ENCODE data around the gene HMX3.
"Not testable (repeated sequence)": the region's sequence is repeated elsewhere in the genome, so short reads cannot be mapped to it uniquely, and the experiment has no call there.

Gene HMX3

GRCh38 chr10:123160311-123160980 lies 24.7 kb downstream of the HMX3 start:
- CTCF ChIA-PET: no interaction called here
- no peaks in the 10 kb centered on the region for H3K9me3 Mint-ChIP-seq
- H3K36me3 Mint-ChIP-seq: peaks cover 70% of the 10 kb centered on the region
- H3K4me3 Mint-ChIP-seq: peak overlapping the region; percentile 40
- H3K27me3 Mint-ChIP-seq: no peaks in the 10 kb centered on the region
- DNase-seq: peak; percentile 26
- H3K4me1 Mint-ChIP-seq: peaks cover 67% of the 10 kb centered on the region
- H3K27ac Mint-ChIP-seq: peak overlapping the region; percentile 86

GRCh38 chr10:123164319-123164718 lies 28.5 kb downstream of the HMX3 start:
- Mint-ChIP-seq H3K4me1 (peaks cover 31% of the 10 kb centered on the region), H3K36me3 (peaks cover 65% of the 10 kb centered on the region), H3K4me3 (no peak overlapping the region), H3K9me3 (no peaks in the 10 kb centered on the region), H3K27me3 (no peaks in the 10 kb centered on the region), H3K27ac (no peak overlapping the region)
- CTCF ChIA-PET: interaction anchor here (0.7 to 1.0 kb wide), 2 partner anchors 11 to 124 kb away, joined by 3 read pairs; partner anchors contain the start of gene BUB3
- DNase-seq: no peak

GRCh38 chr10:123165445-123166072 lies 29.8 kb downstream of the HMX3 start:
- H3K27me3 Mint-ChIP-seq: no peaks in the 10 kb centered on the region
- H3K9me3 Mint-ChIP-seq: no peaks in the 10 kb centered on the region
- H3K36me3 Mint-ChIP-seq: peaks cover 67% of the 10 kb centered on the region
- H3K27ac Mint-ChIP-seq: no peak overlapping the region
- H3K4me1 Mint-ChIP-seq: peaks cover 19% of the 10 kb centered on the region
- no peak for DNase-seq
- H3K4me3 Mint-ChIP-seq: no peak overlapping the region
- CTCF ChIA-PET: no interaction called here

- CTCF ChIA-PET: no interaction called here
- H3K9me3 Mint-ChIP-seq: no peaks in the 10 kb centered on the region
- H3K4me1 Mint-ChIP-seq: peaks cover 14% of the 10 kb centered on the region
- H3K4me3 Mint-ChIP-seq: no peak overlapping the region
- H3K27ac Mint-ChIP-seq: no peak overlapping the region
- no peak for DNase-seq
- H3K36me3 Mint-ChIP-seq: peaks cover 69% of the 10 kb centered on the region
- H3K27me3 Mint-ChIP-seq: no peaks in the 10 kb centered on the region
These were observed 30.8 kb downstream of the HMX3 start for GRCh38 chr10:123166618-123167017.

GRCh38 chr10:123170961-123171360 lies 35.2 kb downstream of the HMX3 start:
- Mint-ChIP-seq H3K4me1 (peaks cover 4% of the 10 kb centered on the region), H3K27ac (no peak overlapping the region), H3K27me3 (no peaks in the 10 kb centered on the region), H3K4me3 (no peak overlapping the region), H3K9me3 (no peaks in the 10 kb centered on the region), H3K36me3 (peaks cover 74% of the 10 kb centered on the region)
- CTCF ChIA-PET: no interaction called here
- no peak for DNase-seq

- CTCF ChIA-PET, H3K4me1 Mint-ChIP-seq, H3K9me3 Mint-ChIP-seq, H3K27me3 Mint-ChIP-seq, H3K4me3 Mint-ChIP-seq, H3K27ac Mint-ChIP-seq, DNase-seq: not testable (repeated sequence)
- peaks cover 76% of the 10 kb centered on the region for H3K36me3 Mint-ChIP-seq
These were observed 35.8 kb downstream of the HMX3 start for GRCh38 chr10:123171616-123172015.

GRCh38 chr10:123175389-123176387 lies 39.9 kb downstream of the HMX3 start:
- DNase-seq: no peak
- CTCF ChIA-PET: no interaction called here
- H3K27me3 Mint-ChIP-seq: no peaks in the 10 kb centered on the region
- no peak overlapping the region for H3K27ac Mint-ChIP-seq
- H3K36me3 Mint-ChIP-seq: peaks cover 71% of the 10 kb centered on the region
- no peak overlapping the region for H3K4me3 Mint-ChIP-seq
- peaks cover 2% of the 10 kb centered on the region for H3K4me1 Mint-ChIP-seq
- H3K9me3 Mint-ChIP-seq: peaks cover 3% of the 10 kb centered on the region

- H3K27ac Mint-ChIP-seq, H3K9me3 Mint-ChIP-seq, H3K4me1 Mint-ChIP-seq, H3K4me3 Mint-ChIP-seq, H3K27me3 Mint-ChIP-seq, DNase-seq, CTCF ChIA-PET: not testable (repeated sequence)
- H3K36me3 Mint-ChIP-seq: peaks cover 62% of the 10 kb centered on the region
These were observed 42.6 kb downstream of the HMX3 start for GRCh38 chr10:123178390-123178789.

GRCh38 chr10:123180101-123181090 lies 44.6 kb downstream of the HMX3 start:
- no peak overlapping the region for H3K27ac Mint-ChIP-seq
- peaks cover 60% of the 10 kb centered on the region for H3K36me3 Mint-ChIP-seq
- no peak for DNase-seq
- no peaks in the 10 kb centered on the region for H3K4me1 Mint-ChIP-seq
- H3K9me3 Mint-ChIP-seq: peaks cover 19% of the 10 kb centered on the region
- H3K27me3 Mint-ChIP-seq: no peaks in the 10 kb centered on the region
- CTCF ChIA-PET: no interaction called here
- H3K4me3 Mint-ChIP-seq: no peak overlapping the region

GRCh38 chr10:123183724-123184123 lies 48.0 kb downstream of the HMX3 start:
- Mint-ChIP-seq H3K36me3 (peaks cover 58% of the 10 kb centered on the region), H3K27me3 (no peaks in the 10 kb centered on the region), H3K27ac (no peak overlapping the region), H3K9me3 (peaks cover 25% of the 10 kb centered on the region), H3K4me3 (no peak overlapping the region), H3K4me1 (no peaks in the 10 kb centered on the region)
- DNase-seq: no peak
- CTCF ChIA-PET: no interaction called here

GRCh38 chr10:123187781-123188180 lies 52.0 kb downstream of the HMX3 start:
- Mint-ChIP-seq H3K4me1 (no peaks in the 10 kb centered on the region), H3K36me3 (peaks cover 58% of the 10 kb centered on the region), H3K27ac (no peak overlapping the region), H3K9me3 (peaks cover 25% of the 10 kb centered on the region), H3K27me3 (no peaks in the 10 kb centered on the region), H3K4me3 (no peak overlapping the region)
- CTCF ChIA-PET: no interaction called here
- no peak for DNase-seq
